Right renal pelvis (tissue), 4 donors: Measurements from ENCODE around the gene ZNF181. TPM values are rescaled to one million over a fixed set of nuclear protein-coding genes. Genes with fewer than 3 reads are reported as not detected.
A peak's percentile ranks its signal among the peaks of the same experiment; 100 is the strongest.

Experiments
- DNase-seq, 4 donors: peaks; one replicate each; pipeline ENCODE4 v3.0.0-alpha.2; 2013; ENCODE audit warnings: low read depth in 4 of 4, low spot score in 3 of 4, missing footprints in 1 of 4
- polyA plus RNA-seq, 4 donors: library from polyadenylated mRNA; unstranded; fragments of 120-200 nt; gene quantifications; one replicate each; pipeline ENCODE4 v1.2.1, GENCODE V29; 2013; ENCODE audit not compliant: insufficient read length in 4 of 4

Gene ZNF181
- polyA plus RNA-seq, 4 donors, result 19.2 to 29.8 (median 28.0) TPM

DNA sequence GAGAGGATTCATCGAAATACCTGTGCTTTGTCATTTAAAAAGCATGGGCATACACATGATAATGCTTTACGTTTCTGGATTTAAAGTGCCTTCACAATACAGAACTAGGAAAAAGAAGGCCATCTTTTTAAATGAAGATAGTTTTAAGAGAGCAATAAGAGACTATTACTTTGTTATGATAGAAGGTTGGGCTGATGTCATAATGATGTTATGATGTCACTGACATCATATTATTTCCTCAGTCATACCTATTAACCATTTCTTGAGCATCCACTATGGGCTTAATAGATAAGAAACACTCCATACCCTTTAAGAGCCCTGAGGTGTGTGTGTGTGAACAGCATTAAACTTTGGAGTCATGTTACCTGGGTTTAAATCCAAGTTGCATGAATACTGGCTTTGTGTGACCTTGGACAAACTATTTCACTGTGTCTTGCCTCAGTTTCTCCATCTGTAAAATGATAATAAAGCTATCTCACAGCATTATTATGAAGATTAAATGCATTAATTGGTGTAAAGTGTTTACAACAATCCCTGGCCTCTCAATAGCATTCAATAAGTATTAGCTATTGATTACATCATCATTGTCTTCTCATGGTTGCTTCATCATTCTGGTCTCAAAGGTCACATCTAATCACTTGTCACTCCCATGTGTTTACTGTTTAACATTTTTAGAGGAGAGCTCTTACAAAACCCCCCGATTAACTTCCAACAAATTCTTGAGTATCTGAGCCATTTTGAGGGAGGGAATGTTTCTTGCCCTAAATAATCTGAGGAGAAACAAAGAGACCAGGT is 11.1 kb downstream of the ZNF181 start:
- no peak for DNase-seq

DNA sequence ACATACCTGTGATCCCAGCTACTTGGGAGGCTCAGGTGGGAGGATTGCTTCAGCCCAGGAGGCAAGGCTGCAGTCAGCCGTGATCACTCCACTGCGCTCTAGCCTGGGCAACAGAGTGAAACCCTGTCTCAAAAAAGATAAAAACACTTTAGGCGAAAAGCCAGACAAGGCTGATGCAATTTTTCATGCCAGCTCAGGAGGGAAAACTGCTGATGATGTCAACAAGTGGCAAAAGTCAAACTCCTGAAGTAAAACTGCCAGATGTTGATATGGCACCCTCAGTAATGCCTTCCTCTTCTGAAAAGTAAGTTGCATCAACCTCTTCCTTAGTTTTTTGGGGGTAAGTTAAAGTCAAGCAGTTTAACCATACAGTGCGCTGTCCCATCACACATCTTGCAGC is 23.4 kb downstream of the ZNF181 start:
- no peak for DNase-seq

DNA sequence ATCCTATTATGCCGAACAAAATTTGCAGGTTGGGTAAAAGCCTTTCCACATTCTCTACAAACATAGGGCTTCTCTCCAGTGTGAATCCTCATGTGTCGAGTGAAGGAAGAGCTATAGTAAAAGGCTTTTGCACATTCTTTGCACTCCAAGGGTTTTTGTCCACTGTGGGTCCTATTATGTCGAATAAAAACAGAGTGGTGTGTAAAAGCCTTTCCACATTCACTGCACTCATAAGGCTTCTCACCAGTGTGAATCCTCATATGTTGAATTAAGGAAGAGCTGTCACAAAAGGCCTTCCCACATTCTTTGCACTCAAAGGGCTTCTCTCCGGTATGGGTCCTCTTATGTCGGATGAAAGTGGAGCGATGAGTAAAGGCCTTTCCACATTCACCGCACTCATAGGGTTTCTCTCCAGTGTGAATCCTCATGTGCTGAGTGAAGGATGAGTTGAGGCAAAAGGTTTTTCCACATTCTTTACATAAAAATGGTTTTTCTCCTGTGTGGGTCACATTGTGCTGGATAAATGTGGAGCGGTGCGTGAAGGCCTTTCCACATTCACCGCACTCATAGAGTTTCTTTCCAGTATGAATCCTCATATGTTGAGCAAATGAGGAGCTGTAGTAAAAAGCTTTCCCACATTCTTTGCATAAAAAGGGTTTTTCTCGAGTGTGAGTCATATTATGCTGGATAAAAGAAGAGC is 25.3 kb downstream of the ZNF181 start:
- DNase-seq, result no peak

DNA sequence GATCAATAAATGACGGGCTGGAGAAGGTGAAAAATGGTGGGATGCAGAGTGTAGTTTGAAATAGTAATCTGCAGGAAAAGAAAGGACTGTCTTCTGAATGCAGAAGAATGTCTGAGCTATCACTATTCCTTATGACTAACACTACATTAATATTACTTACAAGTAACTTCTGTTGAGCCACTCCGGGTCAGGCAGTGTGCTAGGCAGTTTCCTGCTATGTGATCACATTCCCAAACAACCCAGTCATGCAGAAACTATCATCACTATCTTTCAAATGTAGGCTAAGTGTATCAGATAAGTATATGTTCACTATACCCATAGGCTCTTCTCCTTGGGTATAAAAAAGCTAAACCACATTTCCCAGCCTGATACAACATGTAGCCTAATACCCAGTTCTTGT is 32.3 kb downstream of the ZNF181 start:
- no peak for DNase-seq

DNA sequence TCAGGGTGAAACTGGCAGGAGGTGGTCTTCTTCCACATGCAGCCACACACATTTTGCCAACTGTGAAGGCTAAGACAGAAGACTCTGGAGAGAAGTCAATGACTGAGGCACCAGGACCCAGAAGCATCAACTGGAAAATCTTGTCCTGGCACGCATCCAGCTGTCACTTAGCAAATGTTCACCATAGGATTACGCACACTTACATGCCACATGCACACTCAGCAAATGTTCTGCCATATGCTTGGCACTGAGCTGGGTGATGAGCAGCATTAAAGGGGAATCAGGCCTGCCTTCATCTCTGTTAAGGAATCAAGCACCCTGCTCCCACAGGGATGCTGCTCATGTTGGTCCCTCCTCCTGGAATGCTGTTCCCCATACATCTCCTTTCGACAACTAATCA is 33.9 kb downstream of the ZNF181 start:
- DNase-seq, result no peak

DNA sequence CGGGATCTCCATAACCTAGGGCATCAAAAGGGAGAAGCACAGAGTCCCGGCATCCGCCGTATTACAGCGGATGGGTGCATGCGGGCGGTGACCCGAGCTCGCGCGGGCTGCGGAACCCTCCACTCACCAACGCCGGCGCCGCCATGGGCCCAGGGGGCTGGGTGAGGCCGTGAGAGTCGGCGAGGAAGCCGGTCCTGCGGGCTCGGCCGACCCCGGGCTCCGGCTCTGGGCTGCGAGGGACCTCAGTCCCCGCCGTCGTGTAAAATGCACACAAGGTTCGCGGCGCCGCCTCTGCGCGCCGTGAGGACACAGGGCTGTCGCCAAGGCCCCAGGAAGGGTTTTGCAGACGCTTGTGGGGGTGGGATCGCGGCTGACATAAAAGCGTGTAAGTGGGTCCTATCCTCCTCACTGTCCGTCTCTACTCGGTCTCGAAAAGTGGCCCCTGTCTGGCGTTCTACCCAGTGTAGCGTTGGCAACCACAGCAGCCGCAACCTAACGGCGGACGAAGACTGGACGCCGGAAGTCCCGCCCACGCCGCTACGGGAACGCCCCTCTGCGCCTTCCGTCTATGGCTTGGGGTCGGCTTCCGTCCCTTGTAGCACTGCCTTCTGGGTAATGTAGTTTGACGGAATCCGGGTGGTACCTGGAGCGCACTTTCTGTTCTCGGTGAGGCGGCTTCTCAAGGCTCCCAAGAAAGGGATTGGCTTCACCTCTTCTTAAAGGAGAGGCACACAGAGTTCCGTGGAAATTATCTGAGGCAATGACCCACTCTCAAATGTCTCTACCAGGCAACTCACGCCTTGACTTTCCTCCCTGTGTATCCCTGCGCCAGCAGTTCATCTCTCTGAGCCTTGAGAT is 38.9 kb downstream of the ZNF181 start, which contains the start of gene ZNF599:
TSS of gene ZNF599 (minus strand) at position 519 of the 858 bp plus-strand sequence. CDS start at position 145, 374 bp downstream.
- DNase-seq, result peak; percentile 83 to 88 (median 86)

DNA sequence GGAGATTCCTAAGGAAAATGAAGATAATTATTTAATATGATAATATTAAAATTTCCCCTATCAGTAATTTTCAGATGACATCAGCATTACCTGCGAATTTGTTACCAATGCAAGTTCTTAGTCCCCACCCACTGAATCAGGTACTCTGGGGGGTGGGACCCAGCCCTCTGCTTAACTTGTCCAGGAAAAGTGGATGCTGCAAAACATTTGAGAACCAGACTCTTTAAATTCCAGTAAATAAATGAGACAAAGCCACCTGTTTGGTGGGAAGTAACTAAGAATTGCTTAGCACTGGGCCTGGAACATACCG is 39.5 kb downstream of the ZNF181 start:
- DNase-seq, result no peak

DNA sequence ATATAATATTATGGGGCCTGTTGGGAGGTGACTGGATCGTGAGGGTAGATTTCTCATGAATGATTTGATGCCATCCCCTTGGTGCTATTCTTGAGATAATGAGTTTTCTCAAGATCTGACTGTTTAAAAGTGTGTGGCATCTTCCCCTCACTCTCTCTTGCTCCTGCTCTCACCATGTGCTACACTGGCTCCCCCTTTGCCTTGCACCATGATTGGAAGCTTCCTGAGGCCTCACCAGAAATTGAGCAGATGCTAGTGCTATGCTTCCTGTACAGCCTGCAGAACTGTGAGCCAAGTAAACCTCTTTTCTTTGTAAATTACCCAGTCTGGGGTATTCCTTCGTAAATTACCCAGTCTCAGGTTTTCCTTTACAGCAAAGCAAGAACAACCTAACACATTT is 40.8 kb downstream of the ZNF181 start:
- DNase-seq, result no peak

DNA sequence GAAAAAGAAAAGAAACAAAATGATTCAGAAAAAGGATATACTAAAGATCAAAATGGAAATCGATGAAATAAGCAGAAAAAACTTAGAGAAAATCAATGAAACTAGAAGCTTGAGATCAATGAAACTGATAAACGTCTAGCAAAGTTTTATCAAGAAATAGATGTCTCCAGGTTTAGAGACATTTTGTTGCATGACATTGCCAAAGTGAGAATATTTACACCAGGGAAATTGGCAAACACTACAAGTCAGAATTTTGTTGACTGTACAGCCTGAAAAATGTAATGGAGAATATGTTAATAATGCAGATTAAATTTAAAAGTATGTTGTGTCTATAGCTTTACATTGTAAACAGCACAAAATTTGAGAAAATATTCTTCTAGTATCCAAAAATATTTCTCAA is 44.3 kb downstream of the ZNF181 start:
- DNase-seq, result no peak

DNA sequence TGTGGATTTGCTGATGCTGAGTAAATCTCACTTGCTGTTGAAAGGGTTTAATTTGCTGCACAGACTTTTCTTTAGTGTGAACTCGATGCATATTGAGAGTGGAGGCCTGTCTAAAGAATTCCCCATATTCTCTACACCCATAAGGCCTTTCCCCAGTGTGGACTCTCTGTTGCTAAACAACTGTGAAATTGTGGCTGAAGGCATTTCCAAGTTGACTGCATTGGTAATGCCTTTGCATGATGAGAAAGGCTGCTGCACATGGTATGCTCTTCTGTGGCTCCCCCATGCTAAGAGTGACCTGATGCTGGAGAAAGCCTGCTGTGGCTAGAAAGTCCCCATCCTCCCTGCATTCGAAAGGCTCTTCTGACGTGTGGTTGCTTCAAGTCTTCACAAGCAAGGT is 45.6 kb downstream of the ZNF181 start:
- no peak for DNase-seq

DNA sequence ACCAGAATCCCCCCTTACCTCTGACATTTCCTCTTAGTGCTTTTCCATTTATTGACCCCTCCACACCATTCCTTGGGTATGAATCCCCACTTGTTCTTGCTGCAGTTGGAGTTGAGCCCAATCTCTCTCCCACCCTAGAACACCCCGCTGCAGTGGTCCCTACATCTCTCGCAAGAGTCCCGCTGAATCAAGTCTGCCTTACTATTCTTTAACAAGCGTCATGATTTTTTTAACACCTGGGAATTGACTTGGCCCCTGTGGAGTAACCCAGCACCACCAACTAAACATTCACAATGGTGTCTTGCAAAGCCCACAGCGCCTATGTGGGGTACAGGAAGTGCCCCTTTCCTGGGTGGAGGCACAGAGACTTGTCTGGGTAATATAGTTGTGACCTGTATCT is 52.2 kb downstream of the ZNF181 start:
- no peak for DNase-seq

DNA sequence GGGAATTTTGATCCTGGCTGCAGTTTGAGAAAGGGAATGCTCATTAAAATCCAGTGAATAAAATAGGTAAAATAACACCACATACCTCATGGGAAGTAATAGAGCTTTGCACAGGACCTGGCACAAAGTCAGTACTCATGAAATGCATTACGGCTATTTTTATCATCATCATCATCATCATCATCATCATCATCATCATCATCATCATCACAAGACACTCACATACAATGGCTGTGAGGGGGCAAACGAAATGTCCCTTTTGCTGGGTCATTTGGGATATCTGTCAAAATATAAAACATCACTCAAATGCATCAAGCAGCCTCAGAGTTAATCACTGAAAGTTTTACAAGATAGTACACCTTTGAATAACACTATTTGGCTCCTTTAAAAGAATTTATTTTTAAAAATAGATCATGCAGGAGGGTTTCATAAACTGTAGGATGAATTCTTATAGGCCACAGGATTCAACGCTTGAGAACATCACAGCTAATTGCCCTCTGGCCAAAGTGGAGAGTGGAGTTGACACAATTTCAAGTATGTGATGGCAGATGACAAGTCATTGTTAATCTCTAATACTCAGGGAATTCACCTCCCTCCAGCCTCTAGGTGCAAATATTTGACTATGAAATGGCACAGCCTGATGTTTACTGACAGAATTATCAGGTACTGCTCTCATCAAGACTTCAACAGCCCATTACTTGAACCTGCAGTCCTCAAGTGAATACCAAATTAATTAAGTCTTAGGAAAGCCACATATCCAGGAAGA is 53.2 kb downstream of the ZNF181 start:
- no peak for DNase-seq

DNA sequence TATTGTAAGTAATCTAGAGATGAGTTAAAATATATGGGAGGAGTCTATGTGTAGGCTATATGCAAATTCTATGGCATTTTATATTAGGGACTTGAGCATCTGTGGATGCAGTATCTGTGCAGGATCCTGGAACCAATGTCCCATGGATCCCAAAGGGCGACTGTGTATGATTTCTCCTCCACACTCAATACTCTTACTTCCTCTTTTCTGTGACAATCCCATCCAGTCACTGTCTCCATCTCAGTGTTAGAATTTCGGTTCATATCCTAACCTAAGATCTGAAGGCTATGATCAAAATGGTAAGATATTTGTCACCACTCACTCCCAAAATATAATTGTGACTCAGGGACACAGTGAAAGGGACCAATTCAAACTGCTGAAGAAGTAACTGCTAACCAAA is 54.0 kb downstream of the ZNF181 start:
- no peak for DNase-seq

DNA sequence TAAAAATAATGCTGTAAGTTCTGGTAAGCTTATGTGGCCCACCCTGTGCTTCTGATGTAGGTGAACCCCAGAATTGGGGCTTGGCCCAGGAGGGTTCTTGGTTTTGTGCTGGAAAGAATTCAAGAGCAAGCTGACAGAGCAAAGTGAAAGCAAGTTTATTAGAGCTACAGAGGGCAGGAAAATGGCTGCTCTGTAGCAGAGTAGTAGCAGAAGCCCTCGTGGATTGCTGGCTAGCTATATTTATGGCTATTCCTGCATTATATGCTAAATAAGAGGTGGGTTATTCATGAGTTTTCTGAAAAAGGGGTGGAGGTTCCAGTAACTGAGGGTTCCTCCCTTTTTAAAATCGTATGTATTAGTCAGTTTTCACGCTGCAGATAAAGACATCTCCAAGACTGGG is 59.5 kb downstream of the ZNF181 start:
- no peak for DNase-seq

DNA sequence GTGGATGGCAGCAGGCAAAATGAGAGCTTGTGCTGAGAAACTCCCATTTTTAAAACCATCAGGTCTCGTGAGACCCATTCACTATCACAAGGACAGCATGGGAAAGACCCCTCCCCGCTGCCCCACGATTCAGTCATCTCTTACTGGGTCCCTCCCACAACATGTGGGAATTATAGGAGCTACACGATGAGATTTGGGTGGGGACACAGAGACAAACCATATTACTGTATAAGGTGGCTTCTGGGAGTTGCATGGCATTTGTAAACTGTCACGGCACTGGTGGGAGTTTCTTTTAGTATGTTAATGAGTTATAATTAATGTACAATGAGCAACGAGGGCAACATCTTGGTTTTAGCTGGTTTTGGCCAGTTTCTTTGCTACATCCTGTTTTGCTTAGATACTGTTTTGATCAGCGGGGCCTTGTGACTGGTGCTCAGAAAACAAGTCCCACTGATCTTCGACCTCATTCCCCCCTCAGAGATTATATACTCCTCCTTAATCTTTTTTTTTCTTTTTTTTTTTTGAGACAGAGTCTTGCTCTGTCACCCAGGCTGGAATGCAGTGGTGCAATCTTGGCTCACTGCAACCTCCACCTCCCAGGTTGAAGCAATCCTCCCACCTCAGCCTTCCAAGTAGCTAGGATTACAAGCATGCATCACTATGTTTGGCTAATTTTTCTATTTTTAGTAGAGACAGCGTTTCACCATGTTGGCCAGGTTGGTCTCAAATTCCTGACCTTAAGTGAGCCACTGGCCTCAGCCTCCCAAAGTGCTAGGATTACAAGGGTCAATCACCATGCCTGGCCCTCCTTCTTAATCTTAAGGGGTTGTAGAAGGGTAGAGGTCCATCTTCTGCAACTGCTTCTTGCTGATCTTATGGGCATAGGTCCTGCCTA is 60.3 kb downstream of the ZNF181 start:
- DNase-seq, result no peak

Other genes with a start within 250 kb of the ZNF181 start
- 1 to 10 TPM in 2 of 4 donors, under 1 TPM in 2; 0.75 to 1.5 (median 0.95) TPM for gene SCGB2B2, start 57.1 kb upstream of the ZNF181 start, polyA plus RNA-seq
- gene ZNF302, start 56.6 kb upstream of the ZNF181 start, polyA plus RNA-seq, result 10 to 100 TPM; 65.7 to 91.2 (median 85.1) TPM
- gene ZNF599, start 39.0 kb downstream of the ZNF181 start, polyA plus RNA-seq, result 10 to 100 TPM; 13.8 to 16.3 (median 15.3) TPM
- gene ZNF30, start 192.7 kb downstream of the ZNF181 start, polyA plus RNA-seq, result 1 to 10 TPM; 5.9 to 7.5 (median 6.7) TPM
- gene ZNF792, start 230.0 kb downstream of the ZNF181 start, polyA plus RNA-seq, result 1 to 10 TPM; 5.2 to 7.5 (median 6.9) TPM